Measurements from ENCODE around the gene UGT1A5.

The UGT1A5 gene

GRCh38 chr2:233813236-233814055, 100.7 kb downstream of the UGT1A5 start:
- DNase-seq = no peak

GRCh38 chr2:233814056-233814835, 101.5 kb downstream of the UGT1A5 start:
- DNase-seq = no peak

- no peak for DNase-seq
Observed at GRCh38 chr2:233815861-233816260, 103.2 kb downstream of the UGT1A5 start.

DNA sequence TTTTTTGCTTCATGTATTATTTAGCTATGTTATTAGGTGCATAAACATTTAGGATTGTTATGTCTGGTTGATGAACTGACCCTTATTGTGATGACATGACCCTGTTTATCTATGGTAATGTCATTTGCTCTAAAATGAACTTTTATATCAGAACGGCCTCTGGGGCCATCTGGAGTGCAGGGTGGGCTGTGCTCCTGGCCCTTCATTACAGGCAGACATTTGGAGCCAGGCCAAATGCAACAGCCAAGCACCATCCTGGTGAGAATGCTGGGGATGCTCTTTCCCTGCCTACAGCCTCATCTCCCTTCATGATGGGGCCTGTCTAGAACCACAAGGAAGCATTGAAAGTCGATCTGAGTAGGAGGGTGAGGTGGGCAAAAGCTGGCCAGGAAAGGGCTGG, 103.6 kb downstream of the UGT1A5 start:
- no peak for DNase-seq

GRCh38 chr2:233816771-233817170, 104.1 kb downstream of the UGT1A5 start:
- DNase-seq = no peak

GRCh38 chr2:233817361-233817911, 104.7 kb downstream of the UGT1A5 start:
- no peak for DNase-seq

DNA sequence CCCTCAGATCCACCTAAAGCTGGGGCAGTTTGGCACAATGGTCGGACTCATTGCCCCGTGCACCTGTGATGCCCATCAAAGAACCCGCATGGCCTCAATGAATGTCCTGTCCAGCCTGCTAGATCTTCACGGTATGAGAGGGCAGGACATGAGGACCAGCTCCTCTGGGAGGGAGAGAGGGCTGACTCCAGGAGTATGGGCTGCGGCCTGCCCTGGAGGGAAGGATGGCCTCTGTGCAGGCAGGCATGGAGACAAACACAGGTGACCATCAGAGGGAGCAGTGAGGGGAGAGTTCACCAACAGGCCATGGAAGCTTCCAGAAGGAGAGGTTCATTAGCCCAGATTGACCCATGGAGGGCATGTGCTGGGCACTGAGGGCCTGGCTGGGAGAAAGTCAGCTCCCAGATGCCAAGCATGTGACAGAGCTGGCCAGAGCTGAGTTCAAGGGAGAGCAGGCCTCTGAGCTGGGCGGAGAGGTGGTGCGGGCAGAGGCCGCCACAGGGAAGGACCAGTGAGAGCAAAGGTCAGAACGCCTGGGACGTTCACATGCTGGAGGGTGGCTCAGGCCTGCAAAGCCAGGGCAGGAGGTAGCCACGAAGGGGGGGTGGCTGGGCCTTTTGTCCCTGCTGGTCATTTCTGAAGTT, 105.4 kb downstream of the UGT1A5 start:
- no peak for DNase-seq

- no peak for DNase-seq
Observed at GRCh38 chr2:233818639-233819621, 106.2 kb downstream of the UGT1A5 start.

DNA sequence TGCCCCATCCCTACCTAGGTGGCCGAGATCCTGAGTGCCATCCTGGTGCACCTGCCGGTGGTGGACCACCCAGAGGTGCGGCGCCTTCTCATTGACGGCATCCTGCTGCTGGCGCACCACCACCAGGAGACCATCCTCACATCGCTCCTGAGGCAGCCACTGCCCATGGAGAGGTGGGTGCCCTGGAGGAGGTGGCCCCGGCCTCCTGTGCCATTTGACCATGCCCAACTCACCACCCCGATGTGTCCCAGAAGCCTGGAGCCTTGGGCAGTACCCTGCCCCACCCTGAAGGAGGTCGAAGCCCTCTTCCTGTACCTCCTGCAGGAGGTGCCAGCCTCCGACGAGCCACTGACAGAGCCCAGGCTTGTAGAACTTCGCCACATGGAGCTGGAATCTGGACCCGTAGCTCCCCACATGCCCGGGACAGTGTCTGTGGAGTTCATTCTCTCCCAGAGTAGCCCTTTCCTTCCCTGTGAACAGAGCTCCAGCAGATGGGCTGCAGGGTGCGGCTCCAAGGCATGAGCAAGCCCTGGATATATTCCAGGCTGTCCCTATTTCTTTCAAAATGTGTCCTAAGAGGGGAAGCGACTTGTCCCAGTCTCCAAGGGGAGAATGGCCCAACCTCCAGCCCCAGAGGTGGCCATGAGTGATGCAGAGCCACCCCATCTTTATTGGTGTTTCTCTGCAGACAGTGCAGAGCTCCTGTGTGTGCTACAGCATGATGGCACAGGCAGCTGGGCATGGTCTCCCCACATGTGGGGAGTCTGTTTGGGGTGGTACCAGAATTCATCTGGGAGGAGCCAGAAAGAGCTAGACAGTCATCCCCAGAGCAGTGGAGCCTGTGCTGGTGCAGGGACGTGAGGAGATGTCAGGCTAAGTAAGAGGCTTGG, 107.4 kb downstream of the UGT1A5 start:
- no peak for DNase-seq

DNA sequence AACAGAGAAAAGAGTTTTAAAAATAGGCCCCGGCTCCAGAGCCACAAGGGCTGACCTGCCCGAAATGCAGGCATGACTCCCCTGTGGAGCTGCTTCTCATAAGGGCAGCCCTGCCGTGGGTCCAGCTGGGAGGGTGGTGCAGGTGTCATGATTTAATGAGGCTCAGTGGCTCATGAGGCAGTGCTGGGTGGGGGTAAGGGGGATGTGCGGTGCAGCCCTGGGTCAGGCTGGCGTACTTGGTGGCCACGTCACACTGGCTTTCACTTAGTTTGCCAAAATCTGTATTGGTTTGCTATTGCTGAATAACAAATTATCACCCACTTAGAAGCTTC, 108.0 kb downstream of the UGT1A5 start:
- DNase-seq = no peak

- no peak for DNase-seq
Observed at GRCh38 chr2:233821196-233821595, 108.5 kb downstream of the UGT1A5 start.

DNA sequence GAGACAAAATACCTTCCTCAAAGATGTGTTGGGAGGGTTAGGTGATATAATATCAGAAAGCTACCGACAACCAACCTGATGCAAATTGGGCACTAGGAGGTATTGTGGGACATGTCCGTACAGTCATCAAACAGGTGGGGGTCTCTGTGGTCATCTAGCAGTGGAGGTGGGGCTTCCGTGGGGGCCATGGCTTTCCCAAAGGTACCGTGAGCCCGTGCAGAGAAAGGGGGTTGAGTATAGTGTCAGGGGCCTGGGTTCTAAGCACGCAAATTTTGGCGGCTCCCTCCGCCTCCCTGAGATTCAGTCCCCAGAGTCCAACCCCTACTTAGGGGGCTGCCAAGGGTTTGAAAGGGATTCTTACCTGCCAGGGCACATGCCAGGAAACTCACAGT, 109.0 kb downstream of the UGT1A5 start:
- no peak for DNase-seq

GRCh38 chr2:233822101-233822771, 109.5 kb downstream of the UGT1A5 start:
- no peak for DNase-seq
